ENCODE measurements around the gene KIF3A.

KIF3A gene

GRCh38 chr5:132680780-132681475, 56.4 kb downstream of the KIF3A start:
- no peak for TF ChIP-seq CTCF (IDR thresholded peaks at IDR 0.05; ENCODE audit: low read depth, low read length, missing control alignments)
- H3K4me3 ChIP-seq (replicated peaks; ENCODE audit: low read depth, low read length), result no peak overlapping the region
- no peak for DNase-seq (ENCODE audit: extremely low read depth, low read depth)

GRCh38 chr5:132679717-132680380, 57.5 kb downstream of the KIF3A start:
- DNase-seq (ENCODE audit: extremely low read depth, low read depth), result no peak
- TF ChIP-seq CTCF (IDR thresholded peaks at IDR 0.05; ENCODE audit: low read depth, low read length, missing control alignments), result no peak
- no peak overlapping the region for H3K4me3 ChIP-seq (replicated peaks; ENCODE audit: low read depth, low read length)

- DNase-seq (ENCODE audit: extremely low read depth, low read depth), result no peak
- TF ChIP-seq CTCF (IDR thresholded peaks at IDR 0.05; ENCODE audit: low read depth, low read length, missing control alignments), result no peak
- H3K4me3 ChIP-seq (replicated peaks; ENCODE audit: low read depth, low read length), result no peak overlapping the region
Measured at GRCh38 chr5:132679166-132679565, 58.2 kb downstream of the KIF3A start.

- DNase-seq (ENCODE audit: extremely low read depth, low read depth), result no peak
- TF ChIP-seq CTCF (IDR thresholded peaks at IDR 0.05; ENCODE audit: low read depth, low read length, missing control alignments), result no peak
- no peak overlapping the region for H3K4me3 ChIP-seq (replicated peaks; ENCODE audit: low read depth, low read length)
Measured at GRCh38 chr5:132678735-132679134, 58.6 kb downstream of the KIF3A start.

- no peak for TF ChIP-seq CTCF (IDR thresholded peaks at IDR 0.05; ENCODE audit: low read depth, low read length, missing control alignments)
- no peak overlapping the region for H3K4me3 ChIP-seq (replicated peaks; ENCODE audit: low read depth, low read length)
- DNase-seq (ENCODE audit: extremely low read depth, low read depth), result no peak
Measured at GRCh38 chr5:132677682-132678400, 59.5 kb downstream of the KIF3A start.

- peak; percentile 71 for DNase-seq (ENCODE audit: extremely low read depth, low read depth)
- TF ChIP-seq CTCF (IDR thresholded peaks at IDR 0.05; ENCODE audit: low read depth, low read length, missing control alignments), result peak; percentile 60
- H3K4me3 ChIP-seq (replicated peaks; ENCODE audit: low read depth, low read length), result no peak overlapping the region
Measured at GRCh38 chr5:132677191-132677590, 60.2 kb downstream of the KIF3A start.
